ENCODE data around the gene PTPRJ. TPM values are rescaled to one million over a fixed set of nuclear protein-coding genes. Genes with fewer than 3 reads are reported as not detected.

PTPRJ gene
- total and polyA plus RNA-seq, 2 of the 4 experiments (the other 2 are of a cell fraction), result 5.6 to 14.9 TPM

- no peak for DNase-seq
- dilution Hi-C loops (cut with HindIII; ENCODE audit: low sequenced_read_pairs, unreplicated experiment), result no loop called here
- peak overlapping the region; percentile 21; the same call in 1 of the 2 replicates for H2AK5ac ChIP-seq (ENCODE audit: low read depth, low read length)
- no peak for TF ChIP-seq RFX5 (IDR thresholded peaks at IDR 0.05; ENCODE audit: low read depth, low read length)
- TF ChIP-seq MAZ (IDR thresholded peaks at IDR 0.05; ENCODE audit: borderline replicate concordance, low read depth, low read length), result no peak
- no peak for TF ChIP-seq MAFK (IDR thresholded peaks at IDR 0.05; ENCODE audit: low read depth, low read length)
- no peak for TF ChIP-seq SMC3 (IDR thresholded peaks at IDR 0.05; ENCODE audit: low read depth, low read length)
- no peak for TF ChIP-seq NFE2L2 (IDR thresholded peaks at IDR 0.05; ENCODE audit: low read depth, low read length)
- TF ChIP-seq RAD21 (IDR thresholded peaks at IDR 0.05; ENCODE audit: low read length), result no peak
- TF ChIP-seq CHD1 (IDR thresholded peaks at IDR 0.05; ENCODE audit: low read depth, low read length), result no peak
- TF ChIP-seq USF2 (IDR thresholded peaks at IDR 0.05; ENCODE audit: low read depth, low read length), result no peak
- TF ChIP-seq CEBPB (IDR thresholded peaks at IDR 0.05; ENCODE audit: low read depth, low read length), result no peak
- no peak for TF ChIP-seq CTCF (conservative IDR thresholded peaks at IDR 0.05; ENCODE audit: low read depth, low read length)
- no peak for TF ChIP-seq MXI1 (IDR thresholded peaks at IDR 0.05; ENCODE audit: borderline replicate concordance, low read depth, low read length)
- TF ChIP-seq ELK1 (IDR thresholded peaks at IDR 0.05; ENCODE audit: borderline replicate concordance, low read depth, low read length), result no peak
- no peak for TF ChIP-seq RCOR1 (IDR thresholded peaks at IDR 0.05; ENCODE audit: insufficient replicate concordance, low read length)
- no peak for TF ChIP-seq BHLHE40 (IDR thresholded peaks at IDR 0.05; ENCODE audit: low read depth, low read length)
- TF ChIP-seq FOS (IDR thresholded peaks at IDR 0.05; ENCODE audit: low read depth, low read length), result no peak
- TF ChIP-seq POLR2A (IDR thresholded peaks at IDR 0.05; ENCODE audit: low read depth, low read length), result no peak
- no peak overlapping the region for H3K4me3 ChIP-seq (ENCODE audit: insufficient read depth, low read depth, low read length)
- H3K9ac ChIP-seq (ENCODE audit: low read depth, low read length), result no peak overlapping the region
- no peaks in the 10 kb centered on the region for H3K27me3 ChIP-seq (ENCODE audit: control insufficient read depth, insufficient read depth, low read length)
- no peak overlapping the region for H2AFZ ChIP-seq (replicated peaks; ENCODE audit: low read length, poor library complexity)
- WGBS, 2 experiments (ENCODE audit: extremely low coverage in 2 of 2, insufficient read length in 1 of 2), result 100% methylated on average over 2 to 5 of the region's 8 CpGs
- H2BK20ac ChIP-seq (ENCODE audit: low read depth, low read length), result no peak overlapping the region
- BruUV-seq (replicated peaks), result no TSS peak
- no peak overlapping the region for H3K4me2 ChIP-seq (ENCODE audit: low read depth, low read length)
- H4K91ac ChIP-seq (ENCODE audit: insufficient read depth, low read depth, low read length), result no peak overlapping the region
- no peak overlapping the region for H2BK5ac ChIP-seq (ENCODE audit: low read depth, low read length, poor library complexity, severe bottlenecking)
- no peak overlapping the region for H3K56ac ChIP-seq (ENCODE audit: extremely low read depth, insufficient read depth, low read length)
- CTCF ChIA-PET, result no interaction called here
- intact Hi-C loops (cut with micrococcal nuclease), result no loop called here
- H3K79me1 ChIP-seq (ENCODE audit: low read depth in 1 of 2, low read length in 2 of 2), result peaks cover 58 to 89% of the 10 kb centered on the region in 2 experiments
- H3K9me3 ChIP-seq (ENCODE audit: control insufficient read depth, insufficient read depth, low read length), result no peaks in the 10 kb centered on the region
- H3K9me1 ChIP-seq (ENCODE audit: insufficient read depth, low read length), result peaks cover 21% of the 10 kb centered on the region
- in situ Hi-C loops (cut with MboI; ENCODE audit: low sequenced_read_pairs), result no loop called here
- no peak overlapping the region for H3K14ac ChIP-seq (replicated peaks; ENCODE audit: low read depth, low read length)
- H4K8ac ChIP-seq (ENCODE audit: low read depth in 2 of 2, low read length in 2 of 2), result no peak overlapping the region; a peak in 1 of 4 replicates
- no peak overlapping the region for H3K4ac ChIP-seq (ENCODE audit: low read depth, low read length)
- no peak overlapping the region for H3K18ac ChIP-seq (ENCODE audit: low read depth, low read length)
- no peak overlapping the region for H3K27ac ChIP-seq (ENCODE audit: insufficient read depth, low read length)
- H2AK9ac ChIP-seq (replicated peaks; ENCODE audit: low read depth, low read length, poor library complexity), result no peak overlapping the region
- H3K23ac ChIP-seq (ENCODE audit: low read depth, low read length), result no peak overlapping the region
- H4K5ac ChIP-seq (ENCODE audit: low read depth, low read length), result no peak overlapping the region
- no peak for ATAC-seq (ENCODE audit: low read depth)
- POLR2A ChIA-PET (ENCODE audit: unreplicated experiment), result no interaction called here
- H3K36me3 ChIP-seq (ENCODE audit: control insufficient read depth, insufficient read depth, low read length), result no peaks in the 10 kb centered on the region
- peaks cover 20% of the 10 kb centered on the region for H4K20me1 ChIP-seq (ENCODE audit: insufficient read depth, low read length)
- H2BK120ac ChIP-seq (ENCODE audit: low read depth, low read length), result no peak overlapping the region
- H3K4me1 ChIP-seq (ENCODE audit: control insufficient read depth, insufficient read depth, low read length), result peaks cover 20% of the 10 kb centered on the region
- no peak overlapping the region for H2BK15ac ChIP-seq (ENCODE audit: low read depth, low read length)
These were observed 39.2 kb downstream of the PTPRJ start for GRCh38 chr11:48019595-48019994.
